HG03196 (cell line): ENCODE measurements around the gene CPNE2.
"Not testable (repeated sequence)": the region's sequence is repeated elsewhere in the genome, so short reads cannot be mapped to it uniquely, and the experiment has no call there.

ENCODE experiments used
- ATAC-seq: cut with Tn5 transposase; IDR thresholded peaks from one replicate; pipeline ENCODE4 v1.9.1; 2021; ENCODE audit not compliant: unreplicated experiment

The CPNE2 gene

DNA sequence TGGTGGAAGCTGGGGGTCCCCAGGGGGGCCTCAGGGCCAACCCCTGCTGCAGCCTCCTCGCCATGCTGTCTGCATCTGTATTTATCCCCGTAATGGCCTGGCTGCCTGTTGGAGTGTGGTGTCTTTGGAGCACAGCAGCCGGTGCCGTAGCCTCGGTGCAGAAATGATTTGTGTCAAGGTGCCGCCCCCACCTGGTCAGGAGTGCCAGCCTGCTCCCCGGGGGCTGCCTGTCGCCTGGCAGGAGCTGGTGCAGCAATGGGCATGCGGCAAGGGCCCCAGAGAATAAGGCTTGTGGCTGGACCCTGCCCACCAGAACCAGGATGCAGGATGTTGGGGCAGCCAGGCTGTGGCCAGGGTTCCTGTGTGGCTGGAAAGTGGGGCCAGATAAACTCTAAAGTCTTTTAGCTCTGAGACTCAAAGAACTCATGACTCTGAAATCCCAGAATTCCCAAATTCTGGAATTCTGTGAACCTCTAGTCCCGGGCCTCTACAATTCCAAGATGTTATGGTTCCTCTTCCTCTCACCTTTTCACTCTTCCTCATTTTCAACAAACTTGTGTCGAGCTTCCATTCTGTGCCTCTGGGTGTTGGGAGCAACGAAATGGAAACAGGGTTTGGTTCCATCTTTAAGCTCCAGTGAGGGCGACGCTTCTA lies 5.9 kb downstream of the CPNE2 start:
- ATAC-seq = no peak

GRCh38 chr16:57099965-57100364 lies 7.6 kb downstream of the CPNE2 start:
- not testable (repeated sequence) for ATAC-seq

GRCh38 chr16:57100445-57100844 lies 8.1 kb downstream of the CPNE2 start:
- no peak for ATAC-seq

- no peak for ATAC-seq
Observed at GRCh38 chr16:57102888-57103851, 10.8 kb downstream of the CPNE2 start.

GRCh38 chr16:57104706-57105105 lies 12.3 kb downstream of the CPNE2 start:
- ATAC-seq = no peak

- no peak for ATAC-seq
Observed at GRCh38 chr16:57105184-57105583, 12.8 kb downstream of the CPNE2 start.

DNA sequence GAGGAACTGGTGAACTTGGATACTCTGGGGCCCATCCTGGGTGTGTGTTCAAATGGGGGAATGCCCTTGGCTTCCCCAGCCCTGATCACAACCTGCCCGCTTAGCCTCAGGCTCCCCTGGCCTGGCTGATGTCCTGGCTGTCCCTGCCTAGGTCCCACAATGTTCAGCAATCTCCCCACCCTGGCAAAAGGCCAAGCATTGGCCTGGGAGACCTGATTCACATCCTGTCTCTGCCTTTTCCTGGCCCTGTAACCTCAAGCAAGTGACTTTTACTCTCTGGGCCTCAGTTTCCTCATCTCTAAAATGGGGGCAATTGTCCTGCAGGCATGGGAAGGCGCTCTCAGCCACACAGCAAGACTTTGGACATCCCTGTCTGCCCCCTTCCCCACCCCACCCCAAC lies 14.4 kb downstream of the CPNE2 start:
- no peak for ATAC-seq

DNA sequence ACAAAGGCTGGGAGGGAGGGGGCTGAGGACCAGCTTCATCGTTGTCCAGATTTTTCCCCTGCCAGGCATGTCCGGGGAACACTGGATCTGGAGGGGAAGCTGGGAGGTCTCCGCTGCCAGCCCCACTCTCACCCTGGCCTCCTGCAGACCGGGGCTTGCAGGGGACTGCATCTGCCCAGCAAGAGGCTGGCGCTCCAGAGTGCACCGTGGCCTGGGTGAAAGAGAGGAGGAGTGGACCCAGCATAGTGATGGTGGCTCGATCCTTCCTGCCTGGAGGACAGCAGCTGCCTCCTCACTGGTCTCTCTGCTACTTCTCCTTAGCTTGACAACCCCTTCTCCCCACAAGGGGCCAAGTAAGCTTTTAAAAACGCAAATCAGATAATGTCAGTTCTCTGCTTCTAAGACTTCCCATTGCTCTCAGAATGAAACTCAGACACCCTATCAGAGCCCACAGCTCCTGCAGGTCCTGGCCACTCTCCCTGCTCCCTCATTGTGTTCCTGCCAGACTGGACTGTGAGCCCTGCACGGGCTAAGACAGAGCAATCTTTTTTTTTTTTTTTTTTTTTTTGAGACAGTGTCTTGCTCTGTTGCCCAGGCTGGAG lies 15.0 kb downstream of the CPNE2 start:
- ATAC-seq = no peak

DNA sequence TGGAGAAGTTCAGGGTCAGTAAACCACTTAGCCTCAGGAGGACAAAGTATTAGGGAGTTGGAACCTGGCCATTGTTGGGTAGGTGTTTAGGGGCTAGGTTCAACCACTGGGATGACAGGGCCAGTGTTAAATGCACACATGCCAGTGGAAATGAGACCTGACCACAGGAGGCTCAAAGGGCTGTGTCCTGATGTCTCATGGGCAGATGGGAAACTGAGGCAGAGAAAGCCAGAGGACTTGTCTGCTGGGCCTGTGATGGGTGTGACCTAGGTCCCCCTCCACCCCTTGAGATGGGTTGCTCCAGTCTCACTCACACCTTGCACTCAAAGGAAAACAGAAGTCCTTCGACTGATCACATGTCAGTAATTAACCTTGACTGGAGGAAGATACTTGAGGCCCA lies 16.0 kb downstream of the CPNE2 start:
- no peak for ATAC-seq

GRCh38 chr16:57109259-57110105 lies 17.1 kb downstream of the CPNE2 start:
- ATAC-seq = not testable (repeated sequence)

GRCh38 chr16:57110937-57111336 lies 18.6 kb downstream of the CPNE2 start:
- ATAC-seq = no peak

GRCh38 chr16:57111420-57111819 lies 19.0 kb downstream of the CPNE2 start:
- no peak for ATAC-seq

- no peak for ATAC-seq
Observed at GRCh38 chr16:57112403-57113041, 20.1 kb downstream of the CPNE2 start.

GRCh38 chr16:57113042-57113453 lies 20.7 kb downstream of the CPNE2 start:
- ATAC-seq = no peak

GRCh38 chr16:57113664-57114063 lies 21.3 kb downstream of the CPNE2 start:
- no peak for ATAC-seq

DNA sequence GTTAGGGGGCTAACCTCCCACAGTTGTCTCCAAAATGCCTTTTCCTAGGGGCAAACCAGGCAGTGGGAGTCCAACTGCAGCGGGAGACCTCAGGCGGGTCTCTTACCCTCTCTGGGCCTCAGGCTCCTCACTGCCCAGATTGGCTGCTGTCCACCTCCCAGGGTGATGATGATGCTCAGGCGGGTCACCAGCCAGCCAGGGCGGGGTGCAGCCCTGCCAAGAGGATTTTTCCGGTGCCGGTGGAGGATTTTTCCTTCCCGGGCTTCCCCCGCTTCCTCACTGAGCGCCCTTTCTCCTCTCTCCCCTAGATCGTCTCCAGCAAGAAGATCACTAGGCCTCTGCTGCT lies 22.8 kb downstream of the CPNE2 start:
- ATAC-seq = no peak

- no peak for ATAC-seq
Observed at GRCh38 chr16:57115514-57116182, 23.3 kb downstream of the CPNE2 start.

GRCh38 chr16:57118461-57119084 lies 26.2 kb downstream of the CPNE2 start:
- ATAC-seq = no peak

DNA sequence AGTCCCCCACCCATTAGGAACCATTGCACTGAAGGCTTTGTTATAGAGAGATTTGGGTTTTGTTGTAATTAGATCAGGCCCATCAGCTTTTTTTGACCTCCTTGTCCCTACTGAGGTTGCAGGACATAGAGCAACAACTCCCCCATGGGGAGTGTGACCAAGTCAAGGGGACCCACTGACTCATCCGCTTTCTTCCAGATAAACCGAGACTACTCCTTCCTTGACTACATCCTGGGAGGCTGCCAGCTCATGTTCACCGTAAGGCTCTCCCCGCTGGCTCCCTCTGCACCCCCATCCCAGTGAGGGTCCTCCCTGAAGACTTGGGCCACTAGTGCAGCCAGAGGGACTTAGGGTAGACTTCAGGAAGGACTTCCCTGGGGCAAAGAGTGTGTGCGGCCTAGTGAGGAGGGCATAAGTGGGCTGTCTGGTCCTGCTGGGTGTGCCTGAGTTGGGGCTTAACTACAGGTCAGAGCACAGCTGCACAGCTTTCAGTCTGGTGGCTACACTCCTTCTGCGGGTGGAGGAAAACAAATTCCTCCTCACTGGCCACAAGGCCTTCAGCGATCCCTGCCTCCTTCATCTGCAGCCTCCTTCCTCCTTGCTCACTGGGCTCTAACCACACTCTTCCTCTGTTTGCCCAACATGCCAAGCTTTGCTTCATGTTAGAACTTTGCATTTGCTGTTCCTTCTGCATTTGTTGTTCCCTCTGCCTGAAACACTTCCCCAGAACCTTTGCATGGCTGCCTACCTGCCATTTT lies 31.0 kb downstream of the CPNE2 start:
- ATAC-seq = no peak
